HEK293T (cell line): ENCODE results near the gene PXN.

Source experiments
- ARNT ChIP-seq: fragments of 450-650 bp; IDR thresholded peaks from 2 replicates; pipeline ENCODE4 v1.6.1; 2017; ENCODE audit warnings: mild to moderate bottlenecking
- BHLHE40 ChIP-seq: fragments of 450-650 bp; IDR thresholded peaks from 2 replicates; pipeline ENCODE4 v1.6.1; 2016; ENCODE audit warnings: mild to moderate bottlenecking, moderate library complexity, borderline replicate concordance
- ELF4 ChIP-seq: fragments of 450-650 bp; IDR thresholded peaks from 2 replicates; pipeline ENCODE4 v1.6.1; 2017; ENCODE audit warnings: antibody characterized with exemption
- FOXK2 ChIP-seq: fragments of 450-650 bp; IDR thresholded peaks from 2 replicates; pipeline ENCODE4 v1.6.1; 2016; ENCODE audit warnings: mild to moderate bottlenecking
- FOXM1 ChIP-seq: fragments of 450-650 bp; IDR thresholded peaks from 2 replicates; pipeline ENCODE4 v1.6.1; 2017; ENCODE audit warnings: mild to moderate bottlenecking, borderline replicate concordance
- L3MBTL2 ChIP-seq: fragments of 450-650 bp; conservative IDR thresholded peaks from 2 replicates; pipeline ENCODE4 v1.6.1; 2016; ENCODE audit warnings: mild to moderate bottlenecking
- SP1 ChIP-seq: fragments of 450-650 bp; IDR thresholded peaks from 2 replicates; pipeline ENCODE4 v1.6.1; 2017
- SUZ12 ChIP-seq: fragments of 450-650 bp; IDR thresholded peaks from 2 replicates; pipeline ENCODE4 v1.6.1; 2016; ENCODE audit warnings: mild to moderate bottlenecking

DNA sequence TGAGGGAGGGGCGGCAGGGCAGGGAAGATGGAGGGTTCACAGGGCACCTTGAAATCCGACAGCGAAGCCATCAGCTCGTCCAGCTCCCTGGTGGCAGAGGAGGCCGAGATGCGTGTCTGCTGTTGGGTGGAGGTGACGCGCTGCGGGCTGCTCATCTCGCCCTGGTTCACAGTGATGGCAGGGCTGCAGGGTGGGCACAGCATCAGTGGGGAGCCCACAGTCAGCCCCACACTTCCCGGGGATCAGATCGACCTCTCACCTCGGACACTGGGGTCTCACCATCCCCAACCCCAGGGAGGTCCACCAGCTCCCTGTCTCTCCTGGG, 44.0 kb downstream of the PXN start:
- no peak for TF ChIP-seq SP1
- TF ChIP-seq SUZ12 = no peak
- no peak for TF ChIP-seq L3MBTL2
- no peak for TF ChIP-seq FOXM1
- TF ChIP-seq FOXK2 = no peak
- no peak for TF ChIP-seq ELF4
- TF ChIP-seq BHLHE40 = no peak
- no peak for TF ChIP-seq ARNT
